Stomach (tissue), 9 donors: ENCODE measurements around the gene HS3ST6. TPM values are rescaled to one million over a fixed set of nuclear protein-coding genes. Genes with fewer than 3 reads are reported as not detected.

Source experiments
- DNase-seq, 2 donors: peaks; one replicate each; pipeline versions ENCODE4 v3.0.0 to v3.0.0-alpha.2; 2013 to 2019
- H3K27ac ChIP-seq, 5 donors: fragments of 200-600 bp in 4 of 5; sonication (generic) in 4 of 5; one replicate each; pipeline ENCODE4 v1.5.1; 2013 to 2019; ENCODE audit warnings: mild to moderate bottlenecking in 1 of 5, moderate library complexity in 1 of 5
- H3K27me3 ChIP-seq, 3 donors: fragments of 200-600 bp; sonication (generic); one replicate each; pipeline ENCODE4 v1.5.1; 2017 to 2019; ENCODE audit warnings: mixed run types in 1 of 3
- H3K36me3 ChIP-seq, 4 donors: fragments of 200-600 bp; sonication (generic); 1 replicate in 3 of 4; 2 replicates in 1 of 4; pipeline ENCODE4 v1.5.1; 2016 to 2019
- H3K4me1 ChIP-seq, 4 donors: fragments of 200-600 bp; sonication (generic); one replicate each; pipeline ENCODE4 v1.5.1; 2016 to 2019
- H3K4me3 ChIP-seq, 4 donors: fragments of 200-600 bp; sonication (generic) in 3 of 4; one replicate each; pipeline ENCODE4 v1.5.1; 2016 to 2019; ENCODE audit warnings: mild to moderate bottlenecking in 1 of 4
- H3K9me3 ChIP-seq, 4 donors: fragments of 200-600 bp; sonication (generic); one replicate each; pipeline ENCODE4 v1.5.1; 2016 to 2019
- CTCF ChIP-seq, 7 experiments: fragments of 450-650 bp in 4 of 7; fragments of 200-600 bp in 3 of 7; sonication (generic) in 3 of 7; IDR thresholded peaks; one replicate each; pipeline ENCODE4 v1.5.1; 2016 to 2019; ENCODE audit warnings: antibody characterized with exemption in 7 of 7, control low read depth in 2 of 7, mild to moderate bottlenecking in 1 of 7
- EP300 ChIP-seq: sonication (generic); formaldehyde crosslinking; IDR thresholded peaks from one replicate; pipeline ENCODE4 v1.6.1; 2017; ENCODE audit warnings: antibody characterized with exemption
- POLR2A ChIP-seq, 4 donors: fragments of 450-650 bp; IDR thresholded peaks; one replicate each; pipeline ENCODE4 v1.6.1; 2016; ENCODE audit warnings: antibody characterized with exemption in 4 of 4, control low read depth in 2 of 4, mild to moderate bottlenecking in 1 of 4, moderate library complexity in 1 of 4
- POLR2AphosphoS5 ChIP-seq, 3 donors: sonication (generic); formaldehyde crosslinking; IDR thresholded peaks; one replicate each; pipeline ENCODE4 v1.6.1; 2016; ENCODE audit warnings: antibody characterized with exemption in 3 of 3
- WGBS, 5 donors: extraction: QIAGEN DNeasy Blood & Tissue Kit in 3 of 5; methylation state at CpG; one replicate each; pipeline versions ENCODE4 v1.1.5 to v1.1.7; 2013 to 2018; 5-methylcytosine and 5-hydroxymethylcytosine counted together
- intact Hi-C: fragments of 100-400 bp; cut with DNase I; formaldehyde crosslinking; loops from one replicate; pipeline ENCODE4 v1.15.1; 2023; ENCODE audit warnings: low total_unique reads
- polyA plus RNA-seq, 3 donors: library from polyadenylated mRNA; stranded (reverse); fragments of 200-250 nt; gene quantifications; one replicate each; pipeline ENCODE4 v1.2.3, GENCODE V29; 2013
- total RNA-seq, 5 donors: library from RNA; depleted of rRNA; stranded (reverse); fragments of >200 nt; gene quantifications; one replicate each; pipeline versions ENCODE4 v1.1.0 to v1.2.3, GENCODE V29; 2014 to 2016
- donor health status: healthy with polysubstance abuse.
- donor health status: Bipolar disorder and iron deficiency.
- donor health status: healthy.

HS3ST6 gene
- total and polyA plus RNA-seq, 8 donors: 1.6 TPM; not detected in 7

- H3K9me3 ChIP-seq: no peaks in the 10 kb centered on the region
- H3K36me3 ChIP-seq: no peaks in the 10 kb centered on the region
- 57 to 72% (median 66%) methylated on average over 17 to 22 of the region's 22 CpGs for WGBS, 5 donors
- H3K27ac ChIP-seq: no peak overlapping the region
- TF ChIP-seq POLR2AphosphoS5 (IDR thresholded peaks at IDR 0.05) (no peak), CTCF (IDR thresholded peaks at IDR 0.05) (no peak), POLR2A (IDR thresholded peaks at IDR 0.05) (no peak), EP300 (no peak)
- peak in 1 of 2 donors; percentile 53 for DNase-seq
- H3K27me3 ChIP-seq: peaks cover 0 to 81% (median 12%) of the 10 kb centered on the region in 3 donors
- intact Hi-C loops: no loop called here
- peaks cover 4 to 12% (median 10%) of the 10 kb centered on the region in 4 donors for H3K4me1 ChIP-seq
- no peak overlapping the region for H3K4me3 ChIP-seq
Measured at GRCh38 chr16:1903845-1904840, 14.1 kb downstream of the HS3ST6 start.

- no peak for TF ChIP-seq CTCF (IDR thresholded peaks at IDR 0.05)
- no peak for TF ChIP-seq POLR2AphosphoS5 (IDR thresholded peaks at IDR 0.05)
- TF ChIP-seq EP300: no peak
- no peak for TF ChIP-seq POLR2A (IDR thresholded peaks at IDR 0.05)
- intact Hi-C loops: no loop called here
- H3K27ac ChIP-seq: no peak overlapping the region
- H3K4me1 ChIP-seq: peaks cover 4 to 12% (median 10%) of the 10 kb centered on the region in 4 donors
- H3K36me3 ChIP-seq: no peaks in the 10 kb centered on the region
- H3K9me3 ChIP-seq: no peaks in the 10 kb centered on the region
- no peak for DNase-seq
- WGBS, 5 donors: 67 to 74% (median 69%) methylated on average over 7 to 13 of the region's 13 CpGs
- peaks cover 0 to 81% (median 12%) of the 10 kb centered on the region in 3 donors for H3K27me3 ChIP-seq
- H3K4me3 ChIP-seq: no peak overlapping the region
Measured at GRCh38 chr16:1903220-1903574, 15.0 kb downstream of the HS3ST6 start.

DNA sequence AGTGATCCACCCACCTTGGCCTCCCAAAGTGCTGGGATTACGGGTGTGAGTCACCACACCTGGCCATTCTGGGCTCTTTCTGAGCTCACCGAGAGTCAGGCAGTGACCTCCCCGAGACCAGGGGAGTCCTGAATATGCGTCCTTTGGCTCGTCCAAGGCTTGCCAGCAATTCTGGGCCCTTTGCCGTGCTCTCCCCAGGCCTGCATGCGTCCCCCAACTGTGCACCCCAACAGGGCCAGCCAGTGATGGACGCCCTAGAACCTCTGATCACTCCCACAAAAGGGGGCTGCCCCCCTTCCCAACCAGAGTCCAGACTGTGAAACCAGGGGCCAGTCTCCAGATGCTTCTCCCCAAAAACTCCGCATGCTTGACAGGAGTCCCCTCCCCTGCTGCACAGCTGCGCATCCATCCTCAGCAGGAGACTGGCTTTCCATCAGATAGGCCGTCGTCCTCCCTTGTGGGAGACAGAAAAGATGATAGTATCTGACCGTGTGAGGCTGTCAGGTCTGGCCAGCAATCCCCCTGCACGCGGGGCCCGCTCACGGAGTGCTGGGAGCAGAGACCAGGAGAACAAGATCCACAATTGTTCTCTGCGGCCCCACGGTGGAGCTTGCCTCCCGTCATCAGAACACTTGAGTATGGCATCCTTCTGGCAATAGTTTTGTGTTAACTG is 15.5 kb downstream of the HS3ST6 start:
- 80 to 87% (median 86%) methylated on average over 13 to 20 of the region's 20 CpGs for WGBS, 5 donors
- Histone ChIP-seq H3K27me3 (peaks cover 0 to 79% (median 8%) of the 10 kb centered on the region in 3 donors), H3K36me3 (no peaks in the 10 kb centered on the region), H3K4me3 (no peak overlapping the region), H3K9me3 (no peaks in the 10 kb centered on the region), H3K27ac (no peak overlapping the region), H3K4me1 (peaks cover 4 to 12% (median 10%) of the 10 kb centered on the region in 4 donors)
- no peak for DNase-seq
- TF ChIP-seq EP300: no peak
- intact Hi-C loops: no loop called here

DNA sequence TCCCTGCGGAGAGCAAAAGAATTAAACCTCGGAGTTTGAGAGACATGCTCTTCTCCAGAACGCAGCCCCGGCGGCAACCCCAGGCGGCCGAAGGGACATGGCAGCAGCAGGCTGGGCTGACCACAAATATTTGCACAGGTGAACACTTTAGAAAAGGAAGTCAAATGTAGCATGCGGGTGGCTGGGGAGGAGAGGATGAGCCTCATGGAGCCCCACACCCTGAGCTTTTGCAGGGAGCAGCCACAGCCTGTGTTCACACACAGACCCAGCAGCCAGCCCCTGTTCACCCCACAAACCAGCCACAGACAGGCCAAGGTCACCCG is 17.8 kb downstream of the HS3ST6 start:
- DNase-seq: no peak
- H3K36me3 ChIP-seq: no peaks in the 10 kb centered on the region
- H3K27me3 ChIP-seq: peaks cover 0 to 79% (median 5%) of the 10 kb centered on the region in 3 donors
- 23 to 57% (median 47%) methylated on average over 8 to 9 of the region's 9 CpGs for WGBS, 5 donors
- intact Hi-C loops: no loop called here
- no peak overlapping the region for H3K4me3 ChIP-seq
- TF ChIP-seq EP300: no peak
- no peak for TF ChIP-seq POLR2AphosphoS5 (IDR thresholded peaks at IDR 0.05)
- no peak for TF ChIP-seq POLR2A (IDR thresholded peaks at IDR 0.05)
- no peak for TF ChIP-seq CTCF (IDR thresholded peaks at IDR 0.05)
- peaks cover 4 to 11% (median 9%) of the 10 kb centered on the region in 4 donors for H3K4me1 ChIP-seq
- no peaks in the 10 kb centered on the region for H3K9me3 ChIP-seq
- H3K27ac ChIP-seq: no peak overlapping the region
